ENCODE data around the gene ERFE.
"Not testable (repeated sequence)": the region's sequence is repeated elsewhere in the genome, so short reads cannot be mapped to it uniquely, and the experiment has no call there.

The ERFE gene

GRCh38 chr2:238164906-238165287 lies 6.1 kb downstream of the ERFE start:
- Mint-ChIP-seq H3K27me3 (peaks cover 35% of the 10 kb centered on the region), H3K27ac (peak overlapping the region; percentile 59)

GRCh38 chr2:238165288-238165921 lies 6.6 kb downstream of the ERFE start:
- Mint-ChIP-seq H3K27me3 (peaks cover 31% of the 10 kb centered on the region), H3K4me3 (no peak overlapping the region)

More at GRCh38 chr2:238164906-238165287, 6.1 kb downstream of the ERFE start:
- no peaks in the 10 kb centered on the region for H3K9me3 Mint-ChIP-seq
- DNase-seq, result no peak
- H3K36me3 Mint-ChIP-seq (ENCODE audit: low read depth), result peaks cover 29% of the 10 kb centered on the region
- H3K4me3 Mint-ChIP-seq, result no peak overlapping the region
- peaks cover 10% of the 10 kb centered on the region for H3K4me1 Mint-ChIP-seq (ENCODE audit: low read depth)

GRCh38 chr2:238166391-238167343 lies 7.9 kb downstream of the ERFE start:
- Mint-ChIP-seq H3K27ac (no peak overlapping the region), H3K36me3 (ENCODE audit: low read depth) (peaks cover 42% of the 10 kb centered on the region), H3K9me3 (no peaks in the 10 kb centered on the region), H3K4me1 (ENCODE audit: low read depth) (peaks cover 5% of the 10 kb centered on the region), H3K27me3 (peaks cover 20% of the 10 kb centered on the region), H3K4me3 (no peak overlapping the region)
- DNase-seq, result peak; percentile 30

More at GRCh38 chr2:238165288-238165921, 6.6 kb downstream of the ERFE start:
- peak; percentile 27 for DNase-seq
- Mint-ChIP-seq H3K27ac (peak overlapping the region; percentile 59), H3K9me3 (no peaks in the 10 kb centered on the region), H3K36me3 (ENCODE audit: low read depth) (peaks cover 34% of the 10 kb centered on the region), H3K4me1 (ENCODE audit: low read depth) (peaks cover 8% of the 10 kb centered on the region)

GRCh38 chr2:238167344-238167715 lies 8.6 kb downstream of the ERFE start:
- Mint-ChIP-seq H3K9me3 (no peaks in the 10 kb centered on the region), H3K4me1 (ENCODE audit: low read depth) (peaks cover 5% of the 10 kb centered on the region), H3K27me3 (peaks cover 20% of the 10 kb centered on the region), H3K27ac (no peak overlapping the region), H3K36me3 (ENCODE audit: low read depth) (peaks cover 49% of the 10 kb centered on the region), H3K4me3 (no peak overlapping the region)
- DNase-seq, result no peak

GRCh38 chr2:238167761-238168160 lies 9.0 kb downstream of the ERFE start:
- DNase-seq, result peak; percentile 26
- Mint-ChIP-seq H3K27me3 (peaks cover 20% of the 10 kb centered on the region), H3K27ac (no peak overlapping the region), H3K36me3 (ENCODE audit: low read depth) (peaks cover 53% of the 10 kb centered on the region), H3K4me1 (ENCODE audit: low read depth) (peaks cover 5% of the 10 kb centered on the region), H3K9me3 (no peaks in the 10 kb centered on the region), H3K4me3 (no peak overlapping the region)

GRCh38 chr2:238168196-238169047 lies 9.7 kb downstream of the ERFE start:
- Mint-ChIP-seq H3K27ac (peak overlapping the region; percentile 72), H3K9me3 (no peaks in the 10 kb centered on the region), H3K4me3 (no peak overlapping the region), H3K4me1 (ENCODE audit: low read depth) (peaks cover 5% of the 10 kb centered on the region), H3K36me3 (ENCODE audit: low read depth) (peaks cover 60% of the 10 kb centered on the region), H3K27me3 (peaks cover 14% of the 10 kb centered on the region)
- DNase-seq, result peak; percentile 28

GRCh38 chr2:238169048-238169707 lies 10.4 kb downstream of the ERFE start:
- Mint-ChIP-seq H3K36me3 (ENCODE audit: low read depth) (peaks cover 68% of the 10 kb centered on the region), H3K4me1 (ENCODE audit: low read depth) (peaks cover 5% of the 10 kb centered on the region), H3K27ac (peak overlapping the region; percentile 72), H3K27me3 (peaks cover 14% of the 10 kb centered on the region), H3K4me3 (no peak overlapping the region), H3K9me3 (no peaks in the 10 kb centered on the region)
- peak; percentile 11 for DNase-seq

GRCh38 chr2:238169708-238170251 lies 11.0 kb downstream of the ERFE start:
- peaks cover 3% of the 10 kb centered on the region for H3K4me1 Mint-ChIP-seq (ENCODE audit: low read depth)
- no peak overlapping the region for H3K4me3 Mint-ChIP-seq
- H3K9me3 Mint-ChIP-seq, result no peaks in the 10 kb centered on the region
- H3K27ac Mint-ChIP-seq, result peak overlapping the region; percentile 82
- no peak for DNase-seq
- H3K36me3 Mint-ChIP-seq (ENCODE audit: low read depth), result peaks cover 74% of the 10 kb centered on the region
- H3K27me3 Mint-ChIP-seq, result peaks cover 8% of the 10 kb centered on the region

- Mint-ChIP-seq H3K27ac (no peak overlapping the region), H3K4me1 (ENCODE audit: low read depth) (no peaks in the 10 kb centered on the region), H3K4me3 (no peak overlapping the region), H3K36me3 (ENCODE audit: low read depth) (peaks cover 81% of the 10 kb centered on the region), H3K9me3 (no peaks in the 10 kb centered on the region), H3K27me3 (peaks cover under 1% of the 10 kb centered on the region)
- DNase-seq, result no peak
Measured at GRCh38 chr2:238170386-238171071, 11.8 kb downstream of the ERFE start.

- H3K36me3 Mint-ChIP-seq (ENCODE audit: low read depth), result peaks cover 85% of the 10 kb centered on the region
- H3K27ac Mint-ChIP-seq; H3K27me3 Mint-ChIP-seq; H3K4me3 Mint-ChIP-seq; H3K9me3 Mint-ChIP-seq; H3K4me1 Mint-ChIP-seq (ENCODE audit: low read depth): not testable (repeated sequence)
- peak; percentile 7 for DNase-seq
Measured at GRCh38 chr2:238171072-238171431, 12.3 kb downstream of the ERFE start.

- peaks cover 91% of the 10 kb centered on the region for H3K36me3 Mint-ChIP-seq (ENCODE audit: low read depth)
- H3K27ac Mint-ChIP-seq, result no peak overlapping the region
- no peaks in the 10 kb centered on the region for H3K9me3 Mint-ChIP-seq
- no peaks in the 10 kb centered on the region for H3K4me1 Mint-ChIP-seq (ENCODE audit: low read depth)
- no peak for DNase-seq
- no peak overlapping the region for H3K4me3 Mint-ChIP-seq
- no peaks in the 10 kb centered on the region for H3K27me3 Mint-ChIP-seq
Measured at GRCh38 chr2:238171575-238172187, 12.9 kb downstream of the ERFE start.

- Mint-ChIP-seq H3K4me3 (no peak overlapping the region), H3K4me1 (ENCODE audit: low read depth) (no peaks in the 10 kb centered on the region), H3K9me3 (no peaks in the 10 kb centered on the region), H3K36me3 (ENCODE audit: low read depth) (peaks cover 94% of the 10 kb centered on the region), H3K27ac (no peak overlapping the region), H3K27me3 (no peaks in the 10 kb centered on the region)
- peak; percentile 22 for DNase-seq
Measured at GRCh38 chr2:238172439-238172838, 13.7 kb downstream of the ERFE start.

- DNase-seq, result no peak
- Mint-ChIP-seq H3K36me3 (ENCODE audit: low read depth) (peaks cover 93% of the 10 kb centered on the region), H3K27me3 (no peaks in the 10 kb centered on the region), H3K4me3 (no peak overlapping the region), H3K27ac (no peak overlapping the region), H3K4me1 (ENCODE audit: low read depth) (no peaks in the 10 kb centered on the region), H3K9me3 (no peaks in the 10 kb centered on the region)
Measured at GRCh38 chr2:238173692-238174091, 14.9 kb downstream of the ERFE start.

Data from activated T-cell treated with anti-CD3 and anti-CD28 coated beads, Interleukin-2, amount 50 U/mL, for 24 hours (primary cell).